Measurements from ENCODE around the gene SMPD3. TPM values are rescaled to one million over a fixed set of nuclear protein-coding genes. Genes with fewer than 3 reads are reported as not detected.

The SMPD3 gene
- total RNA-seq, 2 experiments from 2014 or later: 4.1 to 4.6 TPM

DNA sequence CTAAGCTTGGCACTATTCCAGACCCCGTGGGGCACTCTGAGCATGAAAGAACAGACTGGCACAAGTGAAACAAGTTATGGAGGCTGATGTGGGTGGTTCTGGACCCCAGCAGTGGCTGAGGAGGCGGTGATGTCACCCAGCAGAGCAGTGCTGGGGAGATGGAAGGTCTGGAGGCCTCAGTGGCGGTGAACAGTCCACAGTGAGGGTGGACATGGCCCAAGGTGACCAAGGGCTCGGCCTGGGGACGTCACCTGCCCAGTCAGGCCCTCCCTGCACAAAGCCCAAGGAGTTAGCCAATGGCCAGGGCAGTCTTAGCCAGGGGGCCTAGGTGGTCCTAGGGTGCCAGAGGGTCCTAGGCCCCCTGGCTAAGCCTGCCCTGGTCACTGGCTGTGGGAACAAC is 24.5 kb downstream of the SMPD3 start:
- POLR2A ChIA-PET: no interaction called here

DNA sequence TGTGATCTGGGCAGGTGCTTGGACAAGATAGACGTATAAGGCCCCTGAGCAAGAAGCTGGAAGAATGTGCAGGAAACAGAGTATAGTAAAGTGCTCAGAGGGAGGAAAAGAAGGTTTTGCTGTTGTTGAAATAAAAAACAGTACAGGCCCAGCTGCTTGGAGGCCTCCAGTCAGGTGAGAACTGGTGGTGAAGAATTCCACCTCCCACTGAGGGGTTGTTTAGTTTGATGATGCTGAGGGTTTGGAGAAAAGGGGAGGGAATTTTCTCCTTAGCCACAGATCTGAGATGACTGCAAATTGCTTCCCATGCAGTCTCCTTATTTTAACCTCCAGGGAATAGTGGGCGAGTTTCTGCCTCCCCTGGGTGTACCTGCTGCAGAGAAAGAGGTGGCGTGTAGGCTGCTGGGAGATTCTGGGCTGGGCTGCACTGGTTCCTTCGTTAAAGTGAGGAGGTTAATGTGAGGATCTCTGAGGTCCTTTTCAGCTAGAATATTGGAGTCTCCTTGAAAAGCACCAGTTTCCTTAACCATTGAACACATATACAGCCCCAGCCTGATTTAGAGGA is 25.8 kb downstream of the SMPD3 start:
- Mint-ChIP-seq H3K4me1 (peaks cover 33% of the 10 kb centered on the region), H3K9me3 (no peaks in the 10 kb centered on the region), H3K27ac (no peak overlapping the region), H3K27me3 (no peaks in the 10 kb centered on the region), H3K36me3 (ENCODE audit: low read depth) (peaks cover 9% of the 10 kb centered on the region), H3K4me3 (no peak overlapping the region)
- POLR2A ChIA-PET: interaction anchor here (0.7 kb wide), 1 partner anchor 12 kb away, joined by 3 read pairs; no protein-coding TSS in a partner anchor
- DNase-seq: no peak
- CTCF ChIA-PET: interaction anchor here (1.1 to 2.3 kb wide), 3 partner anchors 12 to 21 kb away, joined by 4 to 7 read pairs (median 5); no protein-coding TSS in a partner anchor

More for the DNA sequence above, 24.5 kb downstream of the SMPD3 start:
- no peak for DNase-seq
- no peak overlapping the region for H3K4me3 Mint-ChIP-seq
- peaks cover 6% of the 10 kb centered on the region for H3K36me3 Mint-ChIP-seq (ENCODE audit: low read depth)
- H3K9me3 Mint-ChIP-seq: no peaks in the 10 kb centered on the region
- no peaks in the 10 kb centered on the region for H3K27me3 Mint-ChIP-seq
- peaks cover 20% of the 10 kb centered on the region for H3K4me1 Mint-ChIP-seq
- CTCF ChIA-PET: interaction anchor here (0.5 to 1.5 kb wide), 6 partner anchors 13 to 276 kb away, joined by 3 to 4 read pairs (median 3); no protein-coding TSS in a partner anchor
- no peak overlapping the region for H3K27ac Mint-ChIP-seq

- H3K4me3 Mint-ChIP-seq: no peak overlapping the region
- POLR2A ChIA-PET: no interaction called here
- CTCF ChIA-PET: interaction anchor here (1.3 to 2.3 kb wide), 3 partner anchors 11 to 157 kb away, joined by 3 to 7 read pairs (median 7); partner anchors contain the start of gene SLC7A6
- peaks cover 46% of the 10 kb centered on the region for H3K4me1 Mint-ChIP-seq
- no peaks in the 10 kb centered on the region for H3K27me3 Mint-ChIP-seq
- peaks cover 15% of the 10 kb centered on the region for H3K36me3 Mint-ChIP-seq (ENCODE audit: low read depth)
- no peak for DNase-seq
- H3K27ac Mint-ChIP-seq: no peak overlapping the region
- no peaks in the 10 kb centered on the region for H3K9me3 Mint-ChIP-seq
These were observed 27.2 kb downstream of the SMPD3 start for GRCh38 chr16:68421076-68421475.

GRCh38 chr16:68420366-68420942 is 27.9 kb downstream of the SMPD3 start:
- peaks cover 44% of the 10 kb centered on the region for H3K4me1 Mint-ChIP-seq
- H3K27ac Mint-ChIP-seq: no peak overlapping the region
- no peaks in the 10 kb centered on the region for H3K27me3 Mint-ChIP-seq
- ChIA-PET POLR2A (no interaction called here), CTCF (interaction anchor here (1.0 to 2.1 kb wide), 5 partner anchors 12 to 156 kb away, joined by 3 to 7 read pairs (median 3); partner anchors contain the start of gene SLC7A6)
- H3K36me3 Mint-ChIP-seq (ENCODE audit: low read depth): peaks cover 15% of the 10 kb centered on the region
- no peaks in the 10 kb centered on the region for H3K9me3 Mint-ChIP-seq
- no peak for DNase-seq
- no peak overlapping the region for H3K4me3 Mint-ChIP-seq

DNA sequence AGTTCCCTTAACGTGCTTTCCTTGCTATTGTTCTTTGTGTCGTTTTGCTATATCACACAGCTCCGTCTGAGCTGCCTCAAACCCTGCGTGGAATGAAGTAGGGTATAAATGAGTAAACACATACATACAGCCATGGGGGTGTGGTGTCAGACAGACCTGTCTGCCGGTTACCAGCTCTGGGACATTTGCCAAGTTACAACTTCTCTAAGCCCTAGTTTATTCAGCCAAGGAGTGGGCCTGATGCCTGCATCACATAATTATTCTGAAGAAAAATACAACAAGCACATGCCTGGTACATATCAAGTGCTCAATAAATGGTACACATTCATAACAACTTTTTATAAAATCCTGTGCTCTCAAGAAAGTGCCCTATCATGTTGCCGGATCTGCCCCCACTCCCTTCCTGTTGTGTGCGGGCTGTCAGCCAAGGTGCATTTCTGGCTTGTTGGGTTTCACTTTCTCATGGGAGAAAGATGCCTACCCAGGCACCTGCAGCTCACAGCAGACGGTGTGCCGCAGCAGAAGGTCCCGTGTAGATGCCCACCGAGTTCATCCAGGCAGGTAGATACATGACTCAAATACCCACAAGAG is 30.5 kb downstream of the SMPD3 start:
- no peaks in the 10 kb centered on the region for H3K27me3 Mint-ChIP-seq
- ChIA-PET POLR2A (no interaction called here), CTCF (interaction anchor here (0.5 to 3.7 kb wide), 8 partner anchors 10 to 294 kb away, joined by 3 to 24 read pairs (median 3); no protein-coding TSS in a partner anchor)
- peaks cover 45% of the 10 kb centered on the region for H3K4me1 Mint-ChIP-seq
- H3K4me3 Mint-ChIP-seq: peak overlapping the region; percentile 74
- no peaks in the 10 kb centered on the region for H3K9me3 Mint-ChIP-seq
- H3K36me3 Mint-ChIP-seq (ENCODE audit: low read depth): peaks cover 17% of the 10 kb centered on the region
- H3K27ac Mint-ChIP-seq: peak overlapping the region; percentile 94
- DNase-seq: peak; percentile 89

DNA sequence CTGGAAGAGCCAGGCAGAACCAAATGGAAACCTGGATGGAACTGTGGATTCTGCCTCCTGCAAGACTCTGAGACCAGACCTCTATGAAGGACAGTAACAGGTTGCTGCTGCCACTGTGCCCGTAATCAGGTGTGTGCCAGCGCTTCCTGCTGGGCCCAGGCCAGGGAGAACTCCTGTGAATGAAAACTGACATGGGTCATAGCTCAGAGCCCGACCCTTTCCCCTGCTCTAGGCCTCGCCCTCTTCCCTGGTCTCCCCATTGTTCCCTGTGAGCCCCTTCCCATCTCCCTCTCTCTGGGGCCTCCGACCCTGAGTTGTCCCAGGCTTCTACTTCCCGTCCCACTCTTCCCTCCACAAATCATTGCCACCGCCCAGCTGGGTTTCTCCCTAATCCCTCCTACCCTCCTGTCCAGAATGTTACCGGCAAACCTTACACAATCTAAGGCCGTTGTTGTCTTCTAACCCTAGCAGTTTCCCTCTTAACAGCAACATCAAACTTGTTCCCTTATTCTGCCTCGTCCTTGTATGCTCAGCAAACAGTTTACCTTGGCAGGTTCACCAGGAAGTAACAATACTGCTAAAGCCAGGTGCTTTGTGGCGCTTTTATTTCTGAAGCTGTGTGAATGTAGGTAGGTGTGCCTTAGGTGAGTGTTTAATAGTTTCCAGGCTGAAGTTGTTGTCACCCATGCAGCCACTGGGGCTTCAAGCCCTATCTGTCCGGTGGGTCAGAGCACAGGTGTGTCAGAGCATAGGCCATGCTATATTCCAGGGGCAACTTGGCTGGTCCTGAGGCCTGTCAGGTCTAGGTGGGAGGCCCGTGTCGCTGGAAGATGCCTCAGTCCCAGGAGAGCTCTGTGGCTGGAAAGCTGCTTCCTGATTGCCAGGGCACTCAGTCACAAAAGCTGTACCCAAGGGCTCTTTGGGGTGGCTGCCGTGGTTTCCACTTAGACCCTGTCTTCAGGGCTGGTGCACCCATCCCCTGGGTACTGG is 32.0 kb downstream of the SMPD3 start:
- Mint-ChIP-seq H3K27ac (peak overlapping the region; percentile 94), H3K4me1 (peaks cover 50% of the 10 kb centered on the region)
- no peak for DNase-seq

DNA sequence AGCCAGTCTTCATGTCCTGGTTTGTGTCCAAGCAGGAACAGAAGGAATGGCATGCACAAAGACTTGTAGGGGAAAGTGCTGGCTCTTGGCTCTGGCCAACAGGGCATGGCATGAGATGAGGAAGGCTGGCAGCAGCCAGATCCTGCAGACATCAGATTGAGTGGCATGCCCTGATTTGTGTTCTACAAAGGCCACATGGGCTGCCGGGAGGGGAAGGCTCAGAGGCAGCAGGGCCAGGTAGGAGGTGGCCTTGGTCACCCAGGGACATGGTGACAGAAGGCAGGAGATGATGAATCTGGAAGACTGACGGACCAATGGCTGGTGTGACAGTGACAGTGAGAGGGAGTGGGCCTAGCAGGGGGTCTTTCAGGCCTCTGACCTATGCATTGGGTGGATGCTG is 33.7 kb downstream of the SMPD3 start:
- Mint-ChIP-seq H3K9me3 (no peaks in the 10 kb centered on the region), H3K36me3 (ENCODE audit: low read depth) (peaks cover 15% of the 10 kb centered on the region), H3K4me1 (peaks cover 51% of the 10 kb centered on the region), H3K27me3 (no peaks in the 10 kb centered on the region), H3K27ac (peak overlapping the region; percentile 68), H3K4me3 (no peak overlapping the region)
- no peak for DNase-seq
- ChIA-PET CTCF (interaction anchor here (1.9 kb wide), 1 partner anchor 11 kb away, joined by 5 read pairs; no protein-coding TSS in a partner anchor), POLR2A (no interaction called here)

More for the DNA sequence above, 32.0 kb downstream of the SMPD3 start:
- Mint-ChIP-seq H3K4me3 (no peak overlapping the region), H3K36me3 (ENCODE audit: low read depth) (peaks cover 17% of the 10 kb centered on the region), H3K9me3 (no peaks in the 10 kb centered on the region), H3K27me3 (no peaks in the 10 kb centered on the region)
- ChIA-PET POLR2A (no interaction called here), CTCF (interaction anchor here (0.7 to 3.7 kb wide), 10 partner anchors 8 to 102 kb away, joined by 3 to 24 read pairs (median 4); no protein-coding TSS in a partner anchor)

GRCh38 chr16:68412061-68412460 is 36.2 kb downstream of the SMPD3 start:
- no peak for DNase-seq
- POLR2A ChIA-PET: no interaction called here
- Mint-ChIP-seq H3K9me3 (no peaks in the 10 kb centered on the region), H3K36me3 (ENCODE audit: low read depth) (peaks cover 5% of the 10 kb centered on the region), H3K4me1 (peaks cover 26% of the 10 kb centered on the region), H3K4me3 (no peak overlapping the region), H3K27ac (no peak overlapping the region), H3K27me3 (peaks cover 7% of the 10 kb centered on the region)
- CTCF ChIA-PET: interaction anchor here (0.6 to 2.2 kb wide), 7 partner anchors 11 to 1593 kb away, joined by 3 to 5 read pairs (median 4); no protein-coding TSS in a partner anchor

DNA sequence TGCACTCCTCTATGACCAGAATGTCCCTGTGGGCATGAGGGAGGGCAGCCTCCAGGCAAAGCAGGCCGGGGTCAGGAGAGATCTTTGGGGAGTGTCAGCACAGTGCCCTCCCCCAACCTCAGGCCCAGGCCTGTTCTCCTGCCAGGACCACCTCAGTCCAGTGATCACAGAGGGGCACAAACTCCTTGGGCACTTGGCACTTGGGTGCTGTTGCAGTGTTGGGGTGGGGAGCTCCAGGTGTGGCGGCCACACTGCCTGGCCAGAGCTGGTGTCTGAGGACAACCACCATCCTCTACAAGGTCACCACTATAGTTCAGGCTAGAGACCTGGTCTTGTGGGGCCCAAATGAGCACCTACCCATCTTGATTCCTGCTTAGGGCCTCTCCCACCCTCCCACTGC is 37.2 kb downstream of the SMPD3 start:
- Mint-ChIP-seq H3K36me3 (ENCODE audit: low read depth) (peaks cover 2% of the 10 kb centered on the region), H3K27ac (no peak overlapping the region), H3K4me3 (no peak overlapping the region), H3K9me3 (no peaks in the 10 kb centered on the region), H3K27me3 (peaks cover 15% of the 10 kb centered on the region), H3K4me1 (peaks cover 16% of the 10 kb centered on the region)
- ChIA-PET CTCF (interaction anchor here (0.7 to 1.6 kb wide), 2 partner anchors 13 to 14 kb away, joined by 3 read pairs; no protein-coding TSS in a partner anchor), POLR2A (interaction anchor here (0.5 kb wide), 1 partner anchor 11 kb away, joined by 3 read pairs; no protein-coding TSS in a partner anchor)
- no peak for DNase-seq

- Mint-ChIP-seq H3K27ac (no peak overlapping the region), H3K9me3 (no peaks in the 10 kb centered on the region), H3K4me3 (no peak overlapping the region), H3K27me3 (peaks cover 17% of the 10 kb centered on the region), H3K36me3 (ENCODE audit: low read depth) (no peaks in the 10 kb centered on the region), H3K4me1 (peaks cover 7% of the 10 kb centered on the region)
- POLR2A ChIA-PET: no interaction called here
- CTCF ChIA-PET: interaction anchor here (1.3 to 4.3 kb wide), 4 partner anchors 8 to 101 kb away, joined by 3 to 24 read pairs (median 5); no protein-coding TSS in a partner anchor
- no peak for DNase-seq
These were observed 39.3 kb downstream of the SMPD3 start for GRCh38 chr16:68408967-68409366.

GRCh38 chr16:68408428-68408827 is 39.9 kb downstream of the SMPD3 start:
- H3K36me3 Mint-ChIP-seq (ENCODE audit: low read depth): no peaks in the 10 kb centered on the region
- DNase-seq: no peak
- H3K27ac Mint-ChIP-seq: no peak overlapping the region
- H3K4me3 Mint-ChIP-seq: no peak overlapping the region
- ChIA-PET CTCF (interaction anchor here (0.5 to 4.3 kb wide), 7 partner anchors 7 to 204 kb away, joined by 3 to 24 read pairs (median 4); no protein-coding TSS in a partner anchor), POLR2A (no interaction called here)
- H3K4me1 Mint-ChIP-seq: peaks cover 7% of the 10 kb centered on the region
- no peaks in the 10 kb centered on the region for H3K9me3 Mint-ChIP-seq
- peaks cover 17% of the 10 kb centered on the region for H3K27me3 Mint-ChIP-seq
